ENCODE data around the gene COL18A1. TPM values are rescaled to one million over a fixed set of nuclear protein-coding genes. Genes with fewer than 3 reads are reported as not detected.
A peak's percentile ranks its signal among the peaks of the same experiment; 100 is the strongest.

Gene COL18A1
- total RNA-seq, 4 donors from 2014 or later: 19.3 to 121 (median 23.3) TPM

DNA sequence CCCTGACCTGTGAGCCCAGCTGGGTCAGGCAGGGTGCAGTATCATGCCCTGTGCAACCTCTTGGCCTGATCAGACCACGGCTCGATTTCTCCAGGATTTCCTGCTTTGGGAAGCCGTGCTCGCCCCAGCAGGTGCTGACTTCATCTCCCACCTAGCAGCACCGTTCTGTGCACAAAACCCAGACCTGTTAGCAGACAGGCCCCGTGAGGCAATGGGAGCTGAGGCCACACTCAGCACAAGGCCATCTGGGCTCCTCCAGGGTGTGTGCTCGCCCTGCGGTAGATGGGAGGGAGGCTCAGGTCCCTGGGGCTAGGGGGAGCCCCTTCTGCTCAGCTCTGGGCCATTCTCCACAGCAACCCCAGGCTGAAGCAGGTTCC, 107.6 kb downstream of the COL18A1 start:
- DNase-seq: no peak
- in situ Hi-C loops (cut with MboI; ENCODE audit: low pct_ligation_motif_present in 1 of 4, low pct_unique_long_range_greater_than_20kb in 1 of 4, low sequenced_read_pairs in 3 of 4) (no loop called here), intact Hi-C loops (cut with DNase I; ENCODE audit: low total_unique reads) (no loop called here)
- WGBS, 2 donors (ENCODE audit: low coverage in 1 of 2): 87 to 100% methylated on average over 3 to 8 of the region's 8 CpGs
- Histone ChIP-seq H3K4me3 (no peak overlapping the region), H3K27me3 (no peaks in the 10 kb centered on the region), H3K4me1 (peaks cover 0 to 15% (median 6%) of the 10 kb centered on the region in 4 donors), H3K36me3 (no peaks in the 10 kb centered on the region), H3K27ac (no peak overlapping the region), H3K9me3 (no peaks in the 10 kb centered on the region)
- TF ChIP-seq POLR2A (IDR thresholded peaks at IDR 0.05): no peak
- TF ChIP-seq POLR2AphosphoS5 (IDR thresholded peaks at IDR 0.05): no peak
- TF ChIP-seq EP300 (IDR thresholded peaks at IDR 0.05; ENCODE audit: low read depth): no peak
- TF ChIP-seq, protein P1, sequence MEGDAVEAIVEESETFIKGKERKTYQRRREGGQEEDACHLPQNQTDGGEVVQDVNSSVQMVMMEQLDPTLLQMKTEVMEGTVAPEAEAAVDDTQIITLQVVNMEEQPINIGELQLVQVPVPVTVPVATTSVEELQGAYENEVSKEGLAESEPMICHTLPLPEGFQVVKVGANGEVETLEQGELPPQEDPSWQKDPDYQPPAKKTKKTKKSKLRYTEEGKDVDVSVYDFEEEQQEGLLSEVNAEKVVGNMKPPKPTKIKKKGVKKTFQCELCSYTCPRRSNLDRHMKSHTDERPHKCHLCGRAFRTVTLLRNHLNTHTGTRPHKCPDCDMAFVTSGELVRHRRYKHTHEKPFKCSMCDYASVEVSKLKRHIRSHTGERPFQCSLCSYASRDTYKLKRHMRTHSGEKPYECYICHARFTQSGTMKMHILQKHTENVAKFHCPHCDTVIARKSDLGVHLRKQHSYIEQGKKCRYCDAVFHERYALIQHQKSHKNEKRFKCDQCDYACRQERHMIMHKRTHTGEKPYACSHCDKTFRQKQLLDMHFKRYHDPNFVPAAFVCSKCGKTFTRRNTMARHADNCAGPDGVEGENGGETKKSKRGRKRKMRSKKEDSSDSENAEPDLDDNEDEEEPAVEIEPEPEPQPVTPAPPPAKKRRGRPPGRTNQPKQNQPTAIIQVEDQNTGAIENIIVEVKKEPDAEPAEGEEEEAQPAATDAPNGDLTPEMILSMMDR (IDR thresholded peaks at IDR 0.05): no peak

- intact Hi-C loops (cut with DNase I; ENCODE audit: low total_unique reads) (no loop called here), in situ Hi-C loops (cut with MboI; ENCODE audit: low pct_ligation_motif_present in 1 of 4, low pct_unique_long_range_greater_than_20kb in 1 of 4, low sequenced_read_pairs in 3 of 4) (no loop called here)
- peak; percentile 59 for DNase-seq
- no peaks in the 10 kb centered on the region for H3K36me3 ChIP-seq
- 72% methylated on average over 16 of the region's 19 CpGs; no CpG with 5 or more reads in 1 of the 2 donors for WGBS, 2 donors (ENCODE audit: low coverage in 1 of 2)
- H3K9me3 ChIP-seq: peaks cover 0 to under 1% of the 10 kb centered on the region in 2 donors
- H3K27ac ChIP-seq: no peak overlapping the region
- no peaks in the 10 kb centered on the region for H3K27me3 ChIP-seq
- no peak overlapping the region for H3K4me3 ChIP-seq
- peaks cover 0 to 15% (median 6%) of the 10 kb centered on the region in 4 donors for H3K4me1 ChIP-seq
- TF ChIP-seq, protein P1 (IDR thresholded peaks at IDR 0.05): no peak
- peak in 1 of 3 donors; percentile 28 for TF ChIP-seq POLR2AphosphoS5 (IDR thresholded peaks at IDR 0.05)
Observed at GRCh38 chr21:45513003-45513717, 108.2 kb downstream of the COL18A1 start.

GRCh38 chr21:45513741-45514310, 108.9 kb downstream of the COL18A1 start:
- Histone ChIP-seq H3K27me3 (no peaks in the 10 kb centered on the region), H3K4me1 (peaks cover 0 to 15% (median 6%) of the 10 kb centered on the region in 4 donors), H3K27ac (no peak overlapping the region), H3K9me3 (peaks cover 5 to 7% of the 10 kb centered on the region in 2 donors), H3K36me3 (no peaks in the 10 kb centered on the region), H3K4me3 (no peak overlapping the region)
- intact Hi-C loops (cut with DNase I; ENCODE audit: low total_unique reads): no loop called here
- in situ Hi-C loops (cut with MboI; ENCODE audit: low pct_ligation_motif_present in 1 of 4, low pct_unique_long_range_greater_than_20kb in 1 of 4, low sequenced_read_pairs in 3 of 4): no loop called here
- WGBS, 2 donors (ENCODE audit: low coverage in 1 of 2): 53% methylated on average over 7 of the region's 11 CpGs; no CpG with 5 or more reads in 1 of the 2 donors
- no peak for DNase-seq
- TF ChIP-seq, protein P1 (IDR thresholded peaks at IDR 0.05): no peak
- TF ChIP-seq POLR2A (IDR thresholded peaks at IDR 0.05) (no peak), POLR2AphosphoS5 (IDR thresholded peaks at IDR 0.05) (no peak), EP300 (IDR thresholded peaks at IDR 0.05; ENCODE audit: low read depth) (no peak)

- H3K27ac ChIP-seq: no peak overlapping the region
- in situ Hi-C loops (cut with MboI; ENCODE audit: low pct_ligation_motif_present in 1 of 4, low pct_unique_long_range_greater_than_20kb in 1 of 4, low sequenced_read_pairs in 3 of 4) (no loop called here), intact Hi-C loops (cut with DNase I; ENCODE audit: low total_unique reads) (no loop called here)
- peaks cover 0 to 15% (median 6%) of the 10 kb centered on the region in 4 donors for H3K4me1 ChIP-seq
- 84% methylated on average over 21 of the region's 22 CpGs; no CpG with 5 or more reads in 1 of the 2 donors for WGBS, 2 donors (ENCODE audit: low coverage in 1 of 2)
- no peak overlapping the region for H3K4me3 ChIP-seq
- peaks cover 10 to 11% of the 10 kb centered on the region in 2 donors for H3K9me3 ChIP-seq
- TF ChIP-seq POLR2AphosphoS5 (IDR thresholded peaks at IDR 0.05) (no peak), EP300 (IDR thresholded peaks at IDR 0.05; ENCODE audit: low read depth) (no peak), POLR2A (IDR thresholded peaks at IDR 0.05) (no peak)
- TF ChIP-seq, protein P1 (IDR thresholded peaks at IDR 0.05): no peak
- no peak for DNase-seq
- no peaks in the 10 kb centered on the region for H3K27me3 ChIP-seq
- H3K36me3 ChIP-seq: peaks cover 0 to under 1% (median 0%) of the 10 kb centered on the region in 4 donors
Observed at GRCh38 chr21:45514311-45515021, 109.5 kb downstream of the COL18A1 start.

All from transverse colon (tissue), 4 donors.